ENCODE measurements around the gene FUT9. TPM values are rescaled to one million over a fixed set of nuclear protein-coding genes. Genes with fewer than 3 reads are reported as not detected.

FUT9 gene
- total and polyA plus RNA-seq, 2 of the 13 experiments (the other 11 are each of a cell fraction or from before 2014, with no cell fraction given): 0.01 TPM; not detected in 1

GRCh38 chr6:96237638-96238347, 222.0 kb downstream of the FUT9 start:
- no TSS peak for BruUV-seq (replicated peaks)

More at GRCh38 chr6:96237638-96238347, 222.0 kb downstream of the FUT9 start:
- no peaks in the 10 kb centered on the region for H3K36me3 ChIP-seq (replicated peaks in 1 of 2; ENCODE audit: control insufficient read depth in 1 of 2, insufficient read depth in 2 of 2, low read length in 2 of 2)
- H3K4me1 ChIP-seq (ENCODE audit: insufficient read depth, low read length): no peaks in the 10 kb centered on the region
- H4K20me1 ChIP-seq (ENCODE audit: insufficient read depth, low read length): no peaks in the 10 kb centered on the region
- DNase-seq (ENCODE audit: low spot score) (no peak), FAIRE-seq (no peak), ATAC-seq (no peak)
- 0% methylated on average over 3 of the region's 3 CpGs for WGBS (ENCODE audit: low lambda C conversion rate)
- ChIA-PET POLR2A (no interaction called here), CTCF (ENCODE audit: low intra/inter-chr PET ratio, low total read pairs) (no interaction called here)
- no peaks in the 10 kb centered on the region for H3K9me3 ChIP-seq (ENCODE audit: low read length)
- no peak overlapping the region for H3K4me3 ChIP-seq (replicated peaks in 1 of 3; ENCODE audit: insufficient read depth in 1 of 3, low read depth in 2 of 3, low read length in 3 of 3)
- H3K4me2 ChIP-seq (ENCODE audit: low read depth, low read length): no peak overlapping the region
- intact Hi-C loops (cut with micrococcal nuclease; ENCODE audit: unreplicated experiment) (no loop called here), in situ Hi-C loops (cut with HindIII; ENCODE audit: extremely low pct_ligation_motif_present, low pct_unique_long_range_greater_than_20kb) (no loop called here)
- no peak overlapping the region for H3K9ac ChIP-seq (ENCODE audit: insufficient read depth, low read depth, low read length)
- no peak overlapping the region for H2AFZ ChIP-seq (ENCODE audit: low read length)
- TF ChIP-seq EED (CRISPR knock-in tag; IDR thresholded peaks at IDR 0.05): no peak
- TF ChIP-seq ZNF44 (CRISPR knock-in tag; IDR thresholded peaks at IDR 0.05): no peak
- no peak for TF ChIP-seq CBX5 (CRISPR knock-in tag; IDR thresholded peaks at IDR 0.05; ENCODE audit: borderline replicate concordance)
- TF ChIP-seq ETS1 (CRISPR knock-in tag; IDR thresholded peaks at IDR 0.05): no peak
- no peak for TF ChIP-seq ATF4 (CRISPR knock-in tag; IDR thresholded peaks at IDR 0.05)
- TF ChIP-seq ZFAT (CRISPR knock-in tag; conservative IDR thresholded peaks at IDR 0.05): no peak
- TF ChIP-seq ELK4 (CRISPR knock-in tag; IDR thresholded peaks at IDR 0.05; ENCODE audit: borderline replicate concordance): no peak
- no peak for TF ChIP-seq ZNF124 (CRISPR knock-in tag; IDR thresholded peaks at IDR 0.05)
- TF ChIP-seq CREM (IDR thresholded peaks at IDR 0.05): no peak
- TF ChIP-seq CREM (CRISPR knock-in tag; IDR thresholded peaks at IDR 0.05): no peak
- TF ChIP-seq ZNF234 (CRISPR knock-in tag; conservative IDR thresholded peaks at IDR 0.05): no peak
- no peak for TF ChIP-seq ISX (CRISPR knock-in tag; conservative IDR thresholded peaks at IDR 0.05)
- H3K27me3 ChIP-seq (ENCODE audit: control insufficient read depth in 1 of 2, insufficient read depth in 2 of 2, low read length in 2 of 2): no peaks in the 10 kb centered on the region
- no peaks in the 10 kb centered on the region for H3K79me2 ChIP-seq (ENCODE audit: insufficient read depth, low read length)
- no peak overlapping the region for H3K27ac ChIP-seq (ENCODE audit: extremely low read length, insufficient read depth, low read length)
